Panc1 (cell line): Measurements from ENCODE around the gene MYO18A.

Source experiments
- POLR2AphosphoS5 ChIP-seq: IDR thresholded peaks from 2 replicates; pipeline ENCODE4 v1.6.1; 2012; ENCODE audit warnings: mild to moderate bottlenecking, low read depth, low read length, moderate library complexity
- SIN3A ChIP-seq: IDR thresholded peaks from 2 replicates; pipeline ENCODE4 v1.6.1; 2012; ENCODE audit warnings: low read depth, mild to moderate bottlenecking, low read length, moderate library complexity, borderline replicate concordance; ENCODE audit not compliant: insufficient read depth
- TCF7L2 ChIP-seq: IDR thresholded peaks from 2 replicates; pipeline ENCODE4 v1.6.1; 2011; ENCODE audit warnings: mild to moderate bottlenecking, low read depth, low read length, inconsistent platforms
- TF ChIP-seq, protein P1 (sequence below): fragments of 450-650 bp; IDR thresholded peaks from 2 replicates; pipeline ENCODE4 v1.5.1; 2017; ENCODE audit warnings: mild to moderate bottlenecking

DNA sequence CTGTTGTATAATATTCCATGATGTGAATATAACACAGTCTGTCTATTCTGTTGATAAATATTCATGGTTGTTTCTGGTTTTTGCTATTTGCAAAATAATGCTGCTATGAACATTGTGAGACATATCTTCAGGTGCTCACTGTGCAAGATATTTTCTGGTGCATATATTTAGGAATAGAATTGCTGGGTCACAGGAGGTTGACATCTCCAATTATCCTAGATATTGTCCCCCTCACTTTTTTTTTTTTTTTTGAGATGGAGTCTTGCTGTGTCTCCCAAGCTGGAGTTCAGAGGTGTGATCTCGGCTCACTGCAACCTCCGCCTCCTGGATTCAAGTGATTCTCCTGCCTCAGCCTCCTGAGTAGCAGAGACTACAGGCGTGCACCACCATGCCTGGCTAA is 14.5 kb upstream of the MYO18A start:
- TF ChIP-seq, protein P1, sequence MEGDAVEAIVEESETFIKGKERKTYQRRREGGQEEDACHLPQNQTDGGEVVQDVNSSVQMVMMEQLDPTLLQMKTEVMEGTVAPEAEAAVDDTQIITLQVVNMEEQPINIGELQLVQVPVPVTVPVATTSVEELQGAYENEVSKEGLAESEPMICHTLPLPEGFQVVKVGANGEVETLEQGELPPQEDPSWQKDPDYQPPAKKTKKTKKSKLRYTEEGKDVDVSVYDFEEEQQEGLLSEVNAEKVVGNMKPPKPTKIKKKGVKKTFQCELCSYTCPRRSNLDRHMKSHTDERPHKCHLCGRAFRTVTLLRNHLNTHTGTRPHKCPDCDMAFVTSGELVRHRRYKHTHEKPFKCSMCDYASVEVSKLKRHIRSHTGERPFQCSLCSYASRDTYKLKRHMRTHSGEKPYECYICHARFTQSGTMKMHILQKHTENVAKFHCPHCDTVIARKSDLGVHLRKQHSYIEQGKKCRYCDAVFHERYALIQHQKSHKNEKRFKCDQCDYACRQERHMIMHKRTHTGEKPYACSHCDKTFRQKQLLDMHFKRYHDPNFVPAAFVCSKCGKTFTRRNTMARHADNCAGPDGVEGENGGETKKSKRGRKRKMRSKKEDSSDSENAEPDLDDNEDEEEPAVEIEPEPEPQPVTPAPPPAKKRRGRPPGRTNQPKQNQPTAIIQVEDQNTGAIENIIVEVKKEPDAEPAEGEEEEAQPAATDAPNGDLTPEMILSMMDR = no peak
- TF ChIP-seq POLR2AphosphoS5 (no peak), SIN3A (no peak), TCF7L2 (no peak)
